ENCODE measurements around the gene CCRL2.
A peak's percentile ranks its signal among the peaks of the same experiment; 100 is the strongest.

CCRL2 gene

GRCh38 chr3:46371519-46372340 is 35.3 kb upstream of the CCRL2 start:
- Histone ChIP-seq H3K4me2 (ENCODE audit: low read depth, low read length) (peak overlapping the region; percentile 23; the same call in 1 of the 2 replicates), H3K9me2 (replicated peaks; ENCODE audit: insufficient read depth, low read length) (no peaks in the 10 kb centered on the region)

GRCh38 chr3:46372492-46373359 is 34.3 kb upstream of the CCRL2 start:
- H3K4me3 ChIP-seq (ENCODE audit: low read length), result no peak overlapping the region
- H3F3A ChIP-seq (ENCODE audit: insufficient read depth, low read length), result 0 out of 2 replicates have a peak, but pooled peaks cover 7% of the 10 kb centered on the region
- H3K27me3 ChIP-seq (replicated peaks; ENCODE audit: insufficient read depth, low read length), result no peaks in the 10 kb centered on the region
- H3K9me3 ChIP-seq (replicated peaks; ENCODE audit: insufficient read depth, low read length), result no peaks in the 10 kb centered on the region
- no peak overlapping the region for H3K9ac ChIP-seq (ENCODE audit: low read length)
- H3K79me2 ChIP-seq (ENCODE audit: low read length), result no peaks in the 10 kb centered on the region
- H3K27ac ChIP-seq (ENCODE audit: low read length), result no peak overlapping the region
- no peaks in the 10 kb centered on the region for H3K36me3 ChIP-seq (replicated peaks; ENCODE audit: insufficient read depth, low read length)
- peaks cover 71% of the 10 kb centered on the region for H3K4me1 ChIP-seq (ENCODE audit: low read length)
- H4K20me1 ChIP-seq (ENCODE audit: insufficient read depth, low read length), result no peaks in the 10 kb centered on the region
- no peaks in the 10 kb centered on the region for H3K9me2 ChIP-seq (replicated peaks; ENCODE audit: insufficient read depth, low read length)
- peak; percentile 79 for DNase-seq
- no peak for TF ChIP-seq EZH2 (optimal IDR thresholded peaks at IDR 0.05; ENCODE audit: low read depth, low read length)
- peak; percentile 93 for TF ChIP-seq CTCF (IDR thresholded peaks at IDR 0.05; ENCODE audit: low read length)
- no peak for TF ChIP-seq EZH2phosphoT487 (IDR thresholded peaks at IDR 0.05; ENCODE audit: low read length)
- no peak overlapping the region for H2AFZ ChIP-seq (ENCODE audit: low read length)
- 0 out of 2 replicates have a peak overlapping the region, but pooled peaks have one; percentile 23 for H3K4me2 ChIP-seq (ENCODE audit: low read depth, low read length)

More at GRCh38 chr3:46371519-46372340, 35.3 kb upstream of the CCRL2 start:
- peaks cover 72% of the 10 kb centered on the region for H3K4me1 ChIP-seq (ENCODE audit: low read length)
- H2AFZ ChIP-seq (ENCODE audit: low read length), result no peak overlapping the region
- peak overlapping the region; percentile 34; the same call in 1 of the 2 replicates for H3K9ac ChIP-seq (ENCODE audit: low read length)
- no peak for TF ChIP-seq EZH2phosphoT487 (IDR thresholded peaks at IDR 0.05; ENCODE audit: low read length)
- no peak for TF ChIP-seq EZH2 (optimal IDR thresholded peaks at IDR 0.05; ENCODE audit: low read depth, low read length)
- no peak for TF ChIP-seq CTCF (IDR thresholded peaks at IDR 0.05; ENCODE audit: low read length)
- no peak for DNase-seq
- H3K27me3 ChIP-seq (replicated peaks; ENCODE audit: insufficient read depth, low read length), result no peaks in the 10 kb centered on the region
- H3K27ac ChIP-seq (ENCODE audit: low read length), result peak overlapping the region; percentile 42; the same call in 1 of the 2 replicates
- no peak overlapping the region for H3K4me3 ChIP-seq (ENCODE audit: low read length)
- H3K9me3 ChIP-seq (replicated peaks; ENCODE audit: insufficient read depth, low read length), result no peaks in the 10 kb centered on the region
- H3K79me2 ChIP-seq (ENCODE audit: low read length), result no peaks in the 10 kb centered on the region
- no peaks in the 10 kb centered on the region for H3K36me3 ChIP-seq (replicated peaks; ENCODE audit: insufficient read depth, low read length)
- H3F3A ChIP-seq (ENCODE audit: insufficient read depth, low read length), result 0 out of 2 replicates have a peak, but pooled peaks cover 7% of the 10 kb centered on the region
- H4K20me1 ChIP-seq (ENCODE audit: insufficient read depth, low read length), result no peaks in the 10 kb centered on the region

- peaks cover 58% of the 10 kb centered on the region for H3K4me1 ChIP-seq (ENCODE audit: low read length)
Observed at GRCh38 chr3:46374755-46375154, 32.3 kb upstream of the CCRL2 start.

More at GRCh38 chr3:46374755-46375154, 32.3 kb upstream of the CCRL2 start:
- no peak for DNase-seq
- no peak overlapping the region for H2AFZ ChIP-seq (ENCODE audit: low read length)
- H4K20me1 ChIP-seq (ENCODE audit: insufficient read depth, low read length), result no peaks in the 10 kb centered on the region
- H3K9me2 ChIP-seq (replicated peaks; ENCODE audit: insufficient read depth, low read length), result no peaks in the 10 kb centered on the region
- H3K9ac ChIP-seq (ENCODE audit: low read length), result no peak overlapping the region
- TF ChIP-seq CTCF (IDR thresholded peaks at IDR 0.05; ENCODE audit: low read length) (no peak), EZH2phosphoT487 (IDR thresholded peaks at IDR 0.05; ENCODE audit: low read length) (no peak), EZH2 (optimal IDR thresholded peaks at IDR 0.05; ENCODE audit: low read depth, low read length) (no peak)
- H3K79me2 ChIP-seq (ENCODE audit: low read length), result no peaks in the 10 kb centered on the region
- H3K4me3 ChIP-seq (ENCODE audit: low read length), result no peak overlapping the region
- peaks cover 7% of the 10 kb centered on the region; the same call in 1 of the 2 replicates for H3F3A ChIP-seq (ENCODE audit: insufficient read depth, low read length)
- no peaks in the 10 kb centered on the region for H3K27me3 ChIP-seq (replicated peaks; ENCODE audit: insufficient read depth, low read length)
- no peak overlapping the region for H3K4me2 ChIP-seq (ENCODE audit: low read depth, low read length)
- no peaks in the 10 kb centered on the region for H3K36me3 ChIP-seq (replicated peaks; ENCODE audit: insufficient read depth, low read length)
- no peaks in the 10 kb centered on the region for H3K9me3 ChIP-seq (replicated peaks; ENCODE audit: insufficient read depth, low read length)
- no peak overlapping the region for H3K27ac ChIP-seq (ENCODE audit: low read length)
